Pulmonary artery endothelial cell (primary cell): ENCODE results near the gene PRDM12. TPM values are rescaled to one million over a fixed set of nuclear protein-coding genes. Genes with fewer than 3 reads are reported as not detected.

ENCODE experiments used
- DNase-seq: peaks from one replicate; pipeline ENCODE4 v3.0.0-alpha.2; 2011; ENCODE audit warnings: low read depth, low spot score
- total RNA-seq: library from RNA; depleted of rRNA; stranded (reverse); fragments of >200 nt; gene quantifications from 2 replicates; pipeline ENCODE4 v1.2.3, GENCODE V29; 2014

The PRDM12 gene
- total RNA-seq, 1 donor from 2014 or later, result under 0.01 TPM

GRCh38 chr9:130688072-130688471 is 23.7 kb downstream of the PRDM12 start:
- no peak for DNase-seq

- DNase-seq, result no peak
Observed at GRCh38 chr9:130689572-130689936, 25.2 kb downstream of the PRDM12 start.

- peak; percentile 64 for DNase-seq
Observed at GRCh38 chr9:130689937-130690700, 25.7 kb downstream of the PRDM12 start.

GRCh38 chr9:130692321-130692720 is 27.9 kb downstream of the PRDM12 start:
- DNase-seq, result no peak

GRCh38 chr9:130693101-130693425 is 28.7 kb downstream of the PRDM12 start:
- DNase-seq, result no peak

GRCh38 chr9:130693426-130694191 is 29.2 kb downstream of the PRDM12 start, which contains the start of gene EXOSC2:
Gene EXOSC2, plus strand, starts transcription at chr9:130693780. Its CDS starts 12 bp downstream, at chr9:130693792.
- peak; percentile 94 for DNase-seq

GRCh38 chr9:130694205-130694604 is 29.8 kb downstream of the PRDM12 start:
- no peak for DNase-seq

GRCh38 chr9:130696139-130696650 is 31.8 kb downstream of the PRDM12 start:
- no peak for DNase-seq

GRCh38 chr9:130696996-130697395 is 32.6 kb downstream of the PRDM12 start:
- no peak for DNase-seq

- DNase-seq, result no peak
Observed at GRCh38 chr9:130698514-130698913, 34.1 kb downstream of the PRDM12 start.

- no peak for DNase-seq
Observed at GRCh38 chr9:130699047-130699446, 34.7 kb downstream of the PRDM12 start.

- DNase-seq, result peak; percentile 66
Observed at GRCh38 chr9:130701059-130702022, 36.9 kb downstream of the PRDM12 start.

- DNase-seq, result no peak
Observed at GRCh38 chr9:130703501-130703900, 39.1 kb downstream of the PRDM12 start.

- DNase-seq, result no peak
Observed at GRCh38 chr9:130707225-130707976, 43.0 kb downstream of the PRDM12 start.

- no peak for DNase-seq
Observed at GRCh38 chr9:130710822-130711352, 46.5 kb downstream of the PRDM12 start.

GRCh38 chr9:130711469-130711868 is 47.1 kb downstream of the PRDM12 start:
- no peak for DNase-seq

- peak; percentile 94 for DNase-seq
Observed at GRCh38 chr9:130712564-130713285, 48.3 kb downstream of the PRDM12 start.

- DNase-seq, result no peak
Observed at GRCh38 chr9:130713286-130713960, 49.0 kb downstream of the PRDM12 start.

- DNase-seq, result no peak
Observed at GRCh38 chr9:130714586-130715110, 50.3 kb downstream of the PRDM12 start.
